Umbilical cord (tissue), 2 donors: ENCODE results near the gene ZDHHC8. TPM values are rescaled to one million over a fixed set of nuclear protein-coding genes. Genes with fewer than 3 reads are reported as not detected.
A peak's percentile ranks its signal among the peaks of the same experiment; 100 is the strongest.

Experiments used
- DNase-seq: peaks from one replicate; pipeline ENCODE4 v3.0.0-alpha.2; 2015; ENCODE audit warnings: low spot score
- total RNA-seq: library from RNA; depleted of rRNA; stranded (reverse); fragments of >200 nt; gene quantifications from one replicate; pipeline ENCODE4 v1.2.3, GENCODE V29; 2014; ENCODE audit warnings: low replicate concordance; ENCODE audit not compliant: insufficient read depth

The ZDHHC8 gene
- total RNA-seq, 1 donor from 2014 or later, result 2.2 TPM

GRCh38 chr22:20142711-20143621 is 11.4 kb downstream of the ZDHHC8 start:
- DNase-seq, result no peak

- no peak for DNase-seq
These were observed 12.5 kb downstream of the ZDHHC8 start for GRCh38 chr22:20143883-20144665.

- DNase-seq, result no peak
These were observed 13.7 kb downstream of the ZDHHC8 start for GRCh38 chr22:20145206-20145831.

GRCh38 chr22:20145832-20146223 is 14.2 kb downstream of the ZDHHC8 start:
- DNase-seq, result no peak

- DNase-seq, result no peak
These were observed 15.2 kb downstream of the ZDHHC8 start for GRCh38 chr22:20146777-20147176.

GRCh38 chr22:20147237-20147988 is 15.8 kb downstream of the ZDHHC8 start:
- DNase-seq, result no peak

GRCh38 chr22:20148414-20148813 is 16.8 kb downstream of the ZDHHC8 start:
- no peak for DNase-seq

GRCh38 chr22:20149257-20150250 is 17.9 kb downstream of the ZDHHC8 start:
- no peak for DNase-seq

- DNase-seq, result no peak
These were observed 19.0 kb downstream of the ZDHHC8 start, which contains the start of gene CCDC188 for GRCh38 chr22:20150381-20151275. CCDC188 (minus strand) TSS chr22:20151055; CDS start chr22:20150986, 69 bp downstream.

- no peak for DNase-seq
These were observed 19.6 kb downstream of the ZDHHC8 start for GRCh38 chr22:20151276-20151588.

- no peak for DNase-seq
These were observed 20.9 kb downstream of the ZDHHC8 start for GRCh38 chr22:20152464-20152890.

GRCh38 chr22:20153945-20154344 is 22.3 kb downstream of the ZDHHC8 start:
- DNase-seq, result no peak

- DNase-seq, result no peak
These were observed 23.1 kb downstream of the ZDHHC8 start for GRCh38 chr22:20154602-20155187.

- no peak for DNase-seq
These were observed 23.9 kb downstream of the ZDHHC8 start for GRCh38 chr22:20155330-20156041.

GRCh38 chr22:20156042-20156389 is 24.4 kb downstream of the ZDHHC8 start:
- DNase-seq, result no peak

GRCh38 chr22:20156611-20157429 is 25.2 kb downstream of the ZDHHC8 start:
- peak; percentile 58 for DNase-seq
